Keratinocyte (primary cell): ENCODE measurements around the gene VAMP5.

Source experiments
- CTCF ChIP-seq, 3 experiments: IDR thresholded peaks in 1 of 3; conservative IDR thresholded peaks in 1 of 3; optimal IDR thresholded peaks in 1 of 3; 2 replicates in 2 of 3; 3 replicates in 1 of 3; pipeline versions ENCODE3 to v1.5.1; 2011; ENCODE audit warnings: low read length in 3 of 3, mild to moderate bottlenecking in 3 of 3, moderate library complexity in 2 of 3, control low read depth in 1 of 3, inconsistent platforms in 1 of 3; ENCODE audit not compliant: insufficient read depth in 2 of 3; ENCODE audit errors: extremely low read depth in 1 of 3
- EZH2 ChIP-seq: IDR thresholded peaks from one replicate; pipeline ENCODE4 v1.6.1; 2012; ENCODE audit warnings: inconsistent platforms, mild to moderate bottlenecking, low read length, moderate library complexity

GRCh38 chr2:85540133-85540648 is 44.0 kb upstream of the VAMP5 start:
- TF ChIP-seq CTCF (optimal IDR thresholded peaks at IDR 0.05 in 1 of 3, IDR thresholded peaks at IDR 0.05 in 1 of 3, conservative IDR thresholded peaks at IDR 0.05 in 1 of 3; ENCODE audit: extremely low read depth in 1 of 3, insufficient read depth in 2 of 3, low read length in 3 of 3) = no peak
- TF ChIP-seq EZH2 = no peak
